GM12878 (cell line): ENCODE results near the gene CPEB3. TPM values are rescaled to one million over a fixed set of nuclear protein-coding genes. Genes with fewer than 3 reads are reported as not detected.

Source experiments
- ATAC-seq: fragments of 200-7000 bp; cut with Tn5 transposase; 3 replicates; pipeline ENCODE4 v1.9.1; 2020; ENCODE audit warnings: mild to moderate bottlenecking, moderate library complexity
- BruUV-seq: library from RNA; stranded (reverse); fragments of 400-500 nt; replicated peaks from 2 replicates; lab custom pipeline; 2021; lab: Mats Ljungman, UMichigan
- CTCF ChIA-PET: fragments of 300-600 bp; sonication (Branson Sonifier 250); formaldehyde crosslinking; extraction: SDS; loops from one replicate; lab custom pipeline; 2021; ENCODE audit warnings: inconsistent platforms; lab: Yijun Ruan, JAX
- POLR2A ChIA-PET: fragments of 350-600 bp; formaldehyde crosslinking; extraction: SDS; loops from one replicate; lab custom pipeline; 2021; ENCODE audit warnings: inconsistent platforms; lab: Charles Lee
- RAD21 ChIA-PET: fragments of 300-600 bp; sonication (Branson Sonifier 250); formaldehyde crosslinking; loops from one replicate; lab custom pipeline; 2023; ENCODE audit warnings: antibody characterized with exemption; ENCODE audit not compliant: unreplicated experiment; lab: Charles Lee
- SMC1A ChIA-PET: fragments of 300-600 bp; sonication (Branson Sonifier 250); formaldehyde crosslinking; loops from one replicate; lab custom pipeline; 2023; ENCODE audit not compliant: unreplicated experiment, uncharacterized antibody; lab: Charles Lee
- DNase-seq: peaks from one replicate; pipeline ENCODE4 v3.0.0-alpha.2; 2011; ENCODE audit warnings: low read depth, low spot score
- FAIRE-seq: peaks from 3 replicates; lab custom pipeline; 2011; peaks lifted over from hg19 to GRCh38; lab: Jason Lieb, UNC
- H2AFZ ChIP-seq: 2 replicates; pipeline ENCODE4 v1.6.0; 2011; ENCODE audit warnings: low read depth, low read length, control low read depth; ENCODE audit not compliant: control insufficient read depth
- H3K27ac ChIP-seq: 2 replicates; pipeline ENCODE4 v1.5.1; 2011; ENCODE audit warnings: control low read depth; ENCODE audit not compliant: control insufficient read depth, insufficient read depth
- H3K27me3 ChIP-seq, 2 experiments: replicated peaks in 1 of 2; 2 replicates each; pipeline versions ENCODE4 v1.6.0 to v1.6.1; 2011; ENCODE audit warnings: low read length in 1 of 2; ENCODE audit not compliant: control insufficient read depth in 2 of 2, insufficient read depth in 2 of 2
- H3K36me3 ChIP-seq, 2 experiments: 2 replicates each; pipeline ENCODE4 v1.5.1; 2011; ENCODE audit warnings: low read length in 1 of 2; ENCODE audit not compliant: control insufficient read depth in 2 of 2, insufficient read depth in 2 of 2
- H3K4me1 ChIP-seq: 2 replicates; pipeline ENCODE4 v1.6.1; 2011; ENCODE audit warnings: mild to moderate bottlenecking, low read length, moderate library complexity, mixed read lengths; ENCODE audit not compliant: control insufficient read depth, insufficient read depth
- H3K4me2 ChIP-seq: 2 replicates; pipeline ENCODE4 v1.6.0; 2011; ENCODE audit warnings: control low read depth; ENCODE audit not compliant: control insufficient read depth, insufficient read depth
- H3K4me3 ChIP-seq: fragments of 200-600 bp; sonication (generic); 2 replicates; pipeline ENCODE4 v1.5.1; 2016
- H3K79me2 ChIP-seq: 2 replicates; pipeline ENCODE4 v1.6.0; 2011; ENCODE audit warnings: low read length; ENCODE audit not compliant: control insufficient read depth, insufficient read depth
- H3K9ac ChIP-seq: 2 replicates; pipeline ENCODE4 v1.8.0; 2011; ENCODE audit warnings: low read length, control low read depth, mixed read lengths; ENCODE audit not compliant: control insufficient read depth, insufficient read depth
- H3K9me3 ChIP-seq: replicated peaks from 3 replicates; pipeline ENCODE4 v1.5.1; 2011; ENCODE audit warnings: mild to moderate bottlenecking, low read length; ENCODE audit not compliant: control insufficient read depth, insufficient read depth
- H4K20me1 ChIP-seq: 2 replicates; pipeline ENCODE4 v1.6.0; 2011; ENCODE audit not compliant: control insufficient read depth, insufficient read depth
- BRCA1 ChIP-seq: IDR thresholded peaks from 2 replicates; pipeline ENCODE4 v1.6.1; 2011; ENCODE audit warnings: low read depth, low read length, improper control_type of control experiment
- CUX1 ChIP-seq: IDR thresholded peaks from 2 replicates; pipeline ENCODE4 v1.6.1; 2012; ENCODE audit warnings: improper control_type of control experiment, low read depth, low read length; ENCODE audit not compliant: insufficient replicate concordance
- POLR2A ChIP-seq: IDR thresholded peaks from 2 replicates; pipeline ENCODE4 v1.6.1; 2011; ENCODE audit warnings: low read depth, mild to moderate bottlenecking, low read length
- WGBS: methylation state at CpG from one replicate; pipeline ENCODE4 v1.1.6; 2016; ENCODE audit warnings: low lambda C conversion rate; ENCODE audit not compliant: insufficient replicate concordance, insufficient coverage; ENCODE audit errors: missing lambda C conversion rate; 5-methylcytosine and 5-hydroxymethylcytosine counted together
- in situ Hi-C: fragments of 300-500 bp; cut with MboI; formaldehyde crosslinking; loops from 9 replicates; pipeline ENCODE4 v1.14.3; 2018; ENCODE audit warnings: mixed read lengths
- intact Hi-C: fragments of 100-400 bp; cut with micrococcal nuclease; formaldehyde crosslinking; loops from one replicate; pipeline ENCODE4 v1.14.2; 2022; ENCODE audit not compliant: unreplicated experiment
- polyA plus RNA-seq, 11 experiments: library from polyadenylated mRNA; depleted of rRNA in 4 of 11; unstranded in 6 of 11; stranded (reverse) in 5 of 11; fragments of >200 nt; fragmentation: Nextera tagmentation in 4 of 11; fragmentation: Illumina TruSeq in 1 of 11; extraction: Ambion mirVana in 4 of 11; extraction: Trizol in 1 of 11; gene quantifications; 1 replicate in 1 of 11; 2 replicates in 10 of 11; pipeline versions ENCODE4 v1.2.1 to v1.2.3, GENCODE V29; 2011 to 2016; ENCODE audit warnings: inconsistent platforms in 2 of 11, missing spikeins in 2 of 11, low read depth in 1 of 11
- total RNA-seq, 4 experiments: library from RNA; depleted of rRNA in 3 of 4; stranded (reverse); fragments of >200 nt in 3 of 4; fragmentation: Illumina TruSeq in 1 of 4; extraction: Trizol in 1 of 4; gene quantifications; 2 replicates each; pipeline versions ENCODE4 v1.2.1 to v1.2.3, GENCODE V29; 2013 to 2021

CPEB3 gene
- total and polyA plus RNA-seq, 10 of the 15 experiments (the other 5 are each of a cell fraction or from before 2014, with no cell fraction given), result 0.50 to 2.3 (median 1.2) TPM

- H3K4me2 ChIP-seq, result no peak overlapping the region
- H3K36me3 ChIP-seq, result no peaks in the 10 kb centered on the region
- H3K79me2 ChIP-seq, result no peaks in the 10 kb centered on the region
- POLR2A ChIA-PET, result no interaction called here
- FAIRE-seq (no peak), DNase-seq (no peak), ATAC-seq (no peak)
- no peak overlapping the region for H2AFZ ChIP-seq
- TF ChIP-seq POLR2A (no peak), CUX1 (no peak), BRCA1 (no peak)
- in situ Hi-C loops (no loop called here), intact Hi-C loops (no loop called here)
- no peak overlapping the region for H3K9ac ChIP-seq
- H3K4me3 ChIP-seq, result no peak overlapping the region
- no peaks in the 10 kb centered on the region for H3K4me1 ChIP-seq
- no peaks in the 10 kb centered on the region for H3K9me3 ChIP-seq
- no TSS peak for BruUV-seq
- no peaks in the 10 kb centered on the region for H3K27me3 ChIP-seq
- no peak overlapping the region for H3K27ac ChIP-seq
- no peaks in the 10 kb centered on the region for H4K20me1 ChIP-seq
- CTCF ChIA-PET, result no interaction called here
- RAD21 ChIA-PET, result no interaction called here
- 50% methylated on average over 1 of the region's 1 CpG for WGBS
- SMC1A ChIA-PET, result interaction anchor here (1.4 kb wide), 1 partner anchor 16 kb away, joined by 3 read pairs; no protein-coding TSS in a partner anchor
Observed at GRCh38 chr10:92068900-92069299, 222.0 kb downstream of the CPEB3 start.
